IMR-90 (cell line): Measurements from ENCODE around the gene HDGFL1.

ENCODE experiments used
- BHLHE40 ChIP-seq: fragments of 150-350 bp; IDR thresholded peaks from 2 replicates; pipeline ENCODE4 v1.6.1; 2016; ENCODE audit warnings: mild to moderate bottlenecking, low read depth, low read length
- CEBPB ChIP-seq: IDR thresholded peaks from 2 replicates; pipeline ENCODE4 v1.6.1; 2012; ENCODE audit warnings: low read depth, low read length, improper control_type of control experiment
- CTCF ChIP-seq: conservative IDR thresholded peaks from 2 replicates; pipeline ENCODE4 v1.5.1; 2012; ENCODE audit warnings: mild to moderate bottlenecking, low read depth, low read length, improper control_type of control experiment
- FOS ChIP-seq: fragments of 150-350 bp; IDR thresholded peaks from 2 replicates; pipeline ENCODE4 v1.6.1; 2016; ENCODE audit warnings: low read depth, low read length
- MAFK ChIP-seq: IDR thresholded peaks from 2 replicates; pipeline ENCODE4 v1.6.1; 2012; ENCODE audit warnings: low read depth, low read length, improper control_type of control experiment
- POLR2A ChIP-seq: IDR thresholded peaks from 2 replicates; pipeline ENCODE4 v1.6.1; 2012; ENCODE audit warnings: mild to moderate bottlenecking, low read depth, low read length
- RAD21 ChIP-seq: IDR thresholded peaks from 2 replicates; pipeline ENCODE4 v1.6.1; 2012; ENCODE audit warnings: low read length, improper control_type of control experiment

GRCh38 chr6:22557007-22557406, 12.4 kb upstream of the HDGFL1 start:
- TF ChIP-seq POLR2A (no peak), CTCF (no peak), MAFK (no peak), CEBPB (peak; percentile 69), BHLHE40 (no peak), RAD21 (no peak), FOS (no peak)
